CD4-positive, alpha-beta T cell treated with Interleukin-17A for 4 hours (primary cell): ENCODE measurements around the gene ETV1.

Experiments
- DNase-seq: peaks from one replicate; pipeline ENCODE4 v3.0.0-alpha.2; 2020; ENCODE audit warnings: mixed read lengths

Gene ETV1

GRCh38 chr7:13986208-13986607 is 3.3 kb downstream of the ETV1 start:
- DNase-seq = no peak

GRCh38 chr7:13984831-13985685 is 4.4 kb downstream of the ETV1 start:
- no peak for DNase-seq

GRCh38 chr7:13984061-13984460 is 5.4 kb downstream of the ETV1 start:
- no peak for DNase-seq

DNA sequence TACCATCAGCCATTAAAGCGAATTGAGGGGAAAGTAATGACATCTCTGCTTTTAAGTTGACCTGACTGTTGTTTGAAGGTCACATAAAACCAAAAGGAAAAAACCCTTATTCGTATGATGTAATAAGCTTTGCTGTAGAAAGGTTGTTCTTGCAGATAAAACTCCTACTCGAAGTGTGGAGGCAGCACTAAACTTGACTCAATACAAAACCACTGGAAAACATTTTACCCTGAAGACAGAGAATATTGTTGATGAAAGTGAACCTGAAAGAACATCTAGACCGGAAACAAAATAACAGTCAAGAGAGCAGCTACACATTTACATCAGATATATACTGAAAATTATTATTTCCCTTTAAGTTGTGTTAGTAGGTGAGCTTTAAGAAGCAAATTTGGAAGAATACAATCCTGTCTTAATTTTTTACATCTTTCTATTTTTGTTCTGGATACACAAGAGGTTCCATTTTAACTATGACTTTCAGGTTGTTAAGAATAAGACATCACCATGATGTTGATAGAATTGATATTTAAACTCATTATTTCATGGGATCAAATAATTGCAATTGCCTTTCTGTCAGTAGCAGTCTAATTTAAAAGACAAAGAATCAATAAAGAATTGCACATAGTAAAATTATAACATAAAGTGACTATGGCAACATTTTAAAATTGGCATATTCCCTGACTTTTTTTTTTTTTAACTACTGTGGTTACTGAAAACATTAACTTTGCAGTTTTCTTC is 6.4 kb downstream of the ETV1 start:
- DNase-seq = no peak

DNA sequence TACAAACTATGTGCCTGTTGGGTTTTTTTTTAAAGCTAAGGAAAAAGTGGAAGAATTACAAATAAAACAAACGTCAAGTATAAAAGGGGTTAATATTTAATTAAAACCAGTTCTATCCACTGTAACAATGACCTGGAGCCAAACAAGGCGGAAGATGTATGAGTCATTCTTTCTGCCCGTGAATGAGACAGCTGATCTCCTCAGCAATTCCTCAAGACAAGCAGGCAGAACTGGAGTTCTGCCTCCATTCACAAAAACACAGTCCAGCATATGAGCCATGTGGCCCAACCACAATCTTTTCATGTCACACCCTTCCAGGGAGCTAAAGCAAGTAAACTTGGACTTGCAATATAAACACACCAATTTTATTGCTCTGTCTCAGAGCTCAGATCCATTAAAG is 8.4 kb downstream of the ETV1 start:
- no peak for DNase-seq

GRCh38 chr7:13980474-13980873 is 9.0 kb downstream of the ETV1 start:
- no peak for DNase-seq

DNA sequence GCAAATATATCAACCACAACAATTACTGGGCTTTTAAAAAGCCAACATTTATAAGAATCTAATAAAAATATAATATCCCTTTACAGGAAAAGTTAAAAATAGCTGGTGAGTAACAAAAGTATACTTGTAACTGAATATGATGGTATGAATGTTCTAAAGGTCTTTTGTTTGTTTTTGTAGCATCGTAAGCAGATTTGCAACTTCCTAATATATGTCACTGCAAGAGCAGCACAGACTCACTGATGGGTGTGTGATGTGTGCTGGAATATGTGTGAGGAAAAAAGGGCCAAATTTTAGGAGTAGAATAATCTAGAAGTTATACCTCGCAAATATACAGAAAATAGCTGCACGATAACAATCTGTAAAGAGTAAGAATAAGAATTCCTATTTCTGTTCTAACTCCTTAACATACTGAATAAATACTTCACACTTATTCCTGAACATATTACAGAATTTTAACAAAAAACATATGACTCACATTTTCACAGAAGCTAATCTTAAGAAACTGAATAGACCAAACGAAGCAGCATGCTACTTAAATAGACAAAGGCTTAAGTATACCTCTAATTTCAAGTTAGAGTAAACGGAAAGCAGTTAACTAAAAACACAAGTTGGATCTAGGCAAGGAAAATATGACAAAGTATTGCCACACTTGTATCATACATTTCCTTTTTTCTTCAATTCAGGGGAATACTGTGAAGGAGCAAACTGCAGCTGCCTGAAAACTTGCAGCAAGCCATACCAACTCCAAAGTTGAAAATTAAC is 9.6 kb downstream of the ETV1 start:
- no peak for DNase-seq

- DNase-seq = no peak
Measured at GRCh38 chr7:13976594-13976993, 12.9 kb downstream of the ETV1 start.

DNA sequence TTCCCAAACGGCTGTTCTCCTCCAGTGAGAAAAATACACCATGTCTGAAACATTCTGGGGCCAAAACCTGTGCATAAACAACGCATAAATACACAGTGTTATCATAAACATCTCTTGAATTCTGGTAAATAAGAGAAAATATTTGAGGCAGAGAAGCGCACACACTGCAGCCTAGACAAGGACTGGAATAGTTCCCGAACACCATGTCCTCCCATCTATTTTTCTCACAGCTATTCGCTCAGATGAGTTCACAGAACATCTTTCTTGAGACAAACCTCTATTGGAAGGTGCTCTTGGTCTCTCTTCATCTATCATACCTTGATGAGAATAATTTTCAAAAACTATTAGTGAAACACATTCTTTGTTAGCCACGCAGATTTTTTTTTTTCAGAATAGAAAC is 24.4 kb downstream of the ETV1 start:
- no peak for DNase-seq

DNA sequence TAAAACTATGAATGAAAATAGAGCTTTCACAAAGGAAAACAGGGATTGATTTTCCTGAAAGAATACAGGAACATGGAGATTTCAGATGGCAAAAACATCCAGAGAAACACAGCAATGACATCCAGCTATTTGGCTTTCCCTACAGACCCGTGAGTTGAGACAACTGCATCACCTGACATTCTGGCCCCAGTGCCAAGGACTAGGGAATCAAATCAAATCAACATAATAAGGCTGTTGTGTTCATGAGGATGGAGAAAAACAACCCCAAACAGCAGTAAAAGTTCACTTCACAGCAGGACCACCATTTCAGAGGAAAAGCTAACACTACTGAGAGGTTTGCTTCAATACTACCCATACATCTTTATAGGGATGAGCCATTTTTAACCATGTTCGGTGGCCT is 25.5 kb downstream of the ETV1 start:
- DNase-seq = no peak

GRCh38 chr7:13955494-13955893 is 34.0 kb downstream of the ETV1 start:
- DNase-seq = no peak

DNA sequence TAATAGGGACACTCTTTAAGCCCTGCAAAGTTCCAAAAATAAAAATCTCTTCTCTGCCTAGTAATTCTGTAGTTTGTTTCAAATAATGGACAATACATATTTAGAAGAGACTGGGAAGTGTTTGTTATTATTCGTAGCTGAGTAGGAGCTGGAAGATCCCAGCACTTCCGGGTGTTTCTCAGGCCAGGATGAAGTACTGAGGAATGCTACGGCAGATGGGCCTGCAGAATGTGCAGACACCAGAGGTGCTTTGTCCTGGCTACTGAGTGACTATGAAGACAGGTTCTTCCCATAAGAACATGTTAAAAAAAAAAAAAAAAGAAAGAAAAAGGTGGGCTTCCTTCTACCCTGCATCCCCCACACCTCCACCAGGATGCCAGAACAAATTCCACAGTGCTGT is 36.1 kb downstream of the ETV1 start:
- DNase-seq = no peak

- no peak for DNase-seq
Measured at GRCh38 chr7:13952921-13953320, 36.5 kb downstream of the ETV1 start.

- no peak for DNase-seq
Measured at GRCh38 chr7:13949939-13950338, 39.5 kb downstream of the ETV1 start.

DNA sequence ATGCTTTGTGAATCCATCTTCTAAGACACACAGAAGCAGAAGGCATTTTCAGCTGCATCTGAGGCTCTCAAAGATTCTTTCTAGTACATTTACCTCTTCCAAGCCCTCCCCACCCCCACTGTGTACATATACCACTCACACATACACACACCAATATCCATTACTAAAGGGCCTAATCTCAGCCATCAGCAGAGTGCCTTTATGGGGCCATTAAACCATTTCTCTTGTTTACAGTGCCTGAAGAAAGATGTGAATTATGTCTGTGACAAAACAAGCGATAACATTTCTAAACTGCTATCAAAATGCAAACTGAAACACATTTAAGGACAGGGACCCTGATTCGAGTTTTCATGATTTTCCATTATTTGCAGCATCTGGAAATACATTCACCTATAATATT is 40.0 kb downstream of the ETV1 start:
- DNase-seq = no peak

DNA sequence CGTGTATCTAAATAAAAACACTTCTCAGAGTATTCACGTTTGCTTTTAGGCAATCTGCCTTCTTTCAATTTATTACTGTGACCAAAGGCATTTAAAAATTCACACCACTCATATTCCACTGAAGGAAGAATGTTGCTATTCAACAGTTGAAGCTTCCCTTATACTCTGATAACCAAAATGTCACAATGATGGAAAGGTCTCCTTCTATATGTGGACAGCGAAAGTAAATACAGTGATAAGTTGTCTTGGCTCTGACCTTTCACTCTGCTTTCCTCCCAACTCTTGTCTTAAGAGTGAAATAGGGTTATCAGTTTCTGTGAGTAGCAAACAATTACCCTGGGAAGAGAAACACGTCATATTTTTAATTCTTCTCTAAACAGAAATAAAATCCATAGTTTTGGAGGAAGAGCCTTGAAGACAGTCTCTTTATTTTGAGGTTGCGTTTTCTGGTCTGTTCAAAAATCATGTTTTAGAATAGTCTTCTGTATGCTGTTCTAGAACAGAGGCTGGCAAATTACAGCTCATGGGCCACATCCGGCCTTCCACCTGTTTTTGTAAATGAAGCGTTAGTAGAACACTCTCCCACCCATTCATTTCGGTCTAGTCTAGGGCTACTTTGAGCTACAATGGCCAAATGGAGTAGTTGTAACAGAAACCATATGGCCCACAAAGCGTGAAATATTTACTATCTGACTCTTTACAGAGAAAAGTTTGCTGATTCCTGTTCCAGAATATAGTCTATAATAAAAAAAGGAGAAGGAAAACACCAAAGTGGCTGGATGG is 41.3 kb downstream of the ETV1 start:
- no peak for DNase-seq

- DNase-seq = no peak
Measured at GRCh38 chr7:13947535-13947934, 41.9 kb downstream of the ETV1 start.

- DNase-seq = no peak
Measured at GRCh38 chr7:13946181-13946580, 43.3 kb downstream of the ETV1 start.

- DNase-seq = no peak
Measured at GRCh38 chr7:13945670-13946069, 43.8 kb downstream of the ETV1 start.

DNA sequence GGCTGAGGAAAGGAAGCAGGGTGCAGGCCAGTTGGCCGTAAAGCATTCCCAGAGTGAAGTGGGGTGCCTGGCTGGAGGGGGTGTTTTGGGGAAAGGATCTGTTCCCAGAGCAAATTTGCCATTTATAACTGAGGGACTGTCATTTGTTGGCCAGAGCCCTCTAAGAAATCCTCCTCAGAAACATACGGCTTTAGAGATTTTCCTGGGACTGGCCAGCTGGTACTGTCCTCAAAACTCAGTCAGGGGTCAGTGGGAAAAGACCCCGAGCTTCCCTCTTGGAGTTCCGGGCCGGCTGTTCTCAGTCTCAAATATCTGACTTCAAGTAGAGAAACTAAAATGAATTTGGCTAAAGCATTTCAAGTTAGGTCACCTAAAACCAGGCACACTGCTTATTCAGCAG is 55.9 kb downstream of the ETV1 start:
- DNase-seq = no peak

DNA sequence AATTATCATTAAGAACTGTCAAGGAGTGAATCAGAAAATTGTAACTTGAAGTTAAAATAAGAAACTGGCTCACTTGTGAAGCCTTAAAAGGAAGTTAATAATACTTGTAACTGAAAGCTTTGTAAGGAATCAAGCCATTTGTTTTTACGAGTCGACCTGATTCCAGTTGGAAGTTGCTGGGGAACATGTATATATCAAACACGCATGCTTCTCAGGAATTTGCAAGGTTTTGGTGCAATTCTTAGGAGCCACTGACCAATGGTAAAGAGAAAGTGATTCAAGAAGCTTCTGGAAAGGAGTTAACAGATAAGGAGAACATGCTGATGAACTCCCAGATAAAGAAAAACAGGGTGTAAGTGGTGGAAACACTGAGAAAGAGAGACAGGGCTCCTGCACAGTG is 56.4 kb downstream of the ETV1 start:
- no peak for DNase-seq

DNA sequence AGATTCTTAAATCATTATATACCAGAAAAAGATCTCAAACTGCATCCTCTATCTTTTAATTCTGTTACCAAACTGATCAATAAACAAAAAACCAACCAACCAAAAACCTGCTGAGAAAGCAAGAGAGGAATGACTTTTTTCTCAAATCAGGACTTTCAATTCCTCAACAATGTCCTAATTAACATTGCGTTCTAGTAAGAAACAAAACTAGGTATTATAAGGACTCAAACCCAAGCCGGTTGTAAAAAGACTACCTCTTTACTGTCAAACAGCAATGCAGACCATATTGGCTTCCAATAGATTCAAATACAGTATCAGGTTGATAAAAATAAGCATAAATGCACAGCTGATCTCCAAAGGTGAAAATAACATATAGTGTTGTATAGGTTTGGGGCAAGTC is 57.3 kb downstream of the ETV1 start:
- DNase-seq = no peak

GRCh38 chr7:13921062-13921461 is 68.4 kb downstream of the ETV1 start:
- DNase-seq = no peak
